NCI-H510A treated with DMSO at 0.1 percent for 48 hours (cell line): Measurements from ENCODE around the gene PIK3IP1.
"Not testable (repeated sequence)": the region's sequence is repeated elsewhere in the genome, so short reads cannot be mapped to it uniquely, and the experiment has no call there.

ENCODE experiments used
- DNase-seq: peaks from one replicate; lab custom pipeline; 2025; lab: John Stamatoyannopoulos, UW

The PIK3IP1 gene

DNA sequence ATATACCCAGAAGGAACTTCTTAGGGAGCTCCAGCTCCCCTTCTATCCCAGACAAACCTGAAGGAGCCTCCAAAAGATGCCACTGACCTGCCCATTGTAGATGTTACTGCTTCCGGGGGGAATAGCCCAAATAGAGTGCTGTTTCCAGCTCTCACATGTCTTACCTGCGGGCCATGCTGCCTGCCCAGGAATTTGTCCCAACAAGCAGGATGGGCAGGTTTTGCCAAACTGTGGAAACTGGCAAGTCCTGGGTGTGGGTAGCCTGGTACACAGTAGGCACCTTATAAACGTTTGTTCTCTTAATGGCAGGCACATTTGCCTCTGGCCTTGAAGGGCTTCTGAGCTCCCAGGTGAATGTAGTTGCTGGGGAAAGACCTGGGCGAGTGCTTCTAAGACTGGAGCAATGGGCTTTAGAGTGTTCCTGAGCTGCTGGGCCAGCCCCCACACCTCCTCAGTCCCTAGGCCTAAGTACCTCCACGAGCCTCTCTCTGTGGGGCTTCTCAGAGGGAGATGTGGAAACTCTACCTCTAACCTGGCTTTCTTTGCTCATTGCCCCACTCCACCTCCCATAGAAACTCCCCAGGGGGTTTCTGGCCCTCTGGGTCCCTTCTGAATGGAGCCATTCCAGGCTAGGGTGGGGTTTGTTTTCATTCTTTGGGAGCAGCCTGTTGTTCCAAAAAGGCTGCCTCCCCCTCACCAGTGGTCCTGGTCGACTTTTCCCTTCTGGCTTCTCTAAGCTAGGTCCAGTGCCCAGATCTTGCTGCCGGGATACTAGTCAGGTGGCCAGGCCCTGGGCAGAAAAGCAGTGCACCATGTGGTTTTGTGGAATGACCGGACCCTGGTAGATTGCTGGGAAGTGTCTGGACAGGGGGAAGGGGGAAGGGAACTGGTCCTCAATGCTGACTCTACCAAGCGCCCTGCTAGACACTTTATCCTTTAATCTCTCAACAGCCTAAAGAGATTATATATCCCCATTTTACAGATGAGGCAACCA, 43.0 kb downstream of the PIK3IP1 start:
- no peak for DNase-seq

DNA sequence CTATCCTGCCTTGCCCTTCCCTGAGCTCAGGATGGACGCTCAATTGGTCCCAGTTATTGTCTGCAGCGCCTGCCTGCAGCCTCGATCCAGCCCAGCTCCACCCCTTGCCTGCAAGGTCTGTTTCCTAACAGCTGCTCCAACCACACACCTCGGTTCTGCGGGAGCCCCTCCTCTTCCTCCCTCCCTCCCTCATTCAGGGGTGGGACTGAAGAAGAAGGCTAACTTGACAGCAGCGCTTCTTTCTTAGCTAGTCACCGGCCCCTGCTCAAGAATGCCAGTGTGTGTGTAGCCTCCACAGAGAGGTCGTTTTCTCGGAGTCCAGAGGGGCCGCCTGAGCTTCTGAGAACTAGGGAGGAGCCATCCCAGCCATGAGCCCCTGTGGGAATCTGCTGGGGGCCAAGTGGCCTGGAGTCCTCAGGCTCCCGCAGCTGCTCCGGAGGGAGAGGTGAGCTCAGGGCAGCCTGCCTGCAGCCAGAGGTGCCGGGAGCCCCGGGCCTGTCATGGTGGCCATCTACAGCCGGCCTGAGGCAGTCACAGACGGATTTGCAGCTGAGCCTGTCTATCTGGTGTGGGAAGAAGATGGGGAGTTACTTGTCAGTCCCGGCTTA, 44.0 kb downstream of the PIK3IP1 start:
- peak; percentile 2 for DNase-seq

- no peak for DNase-seq
Measured at GRCh38 chr22:31247726-31248125, 44.6 kb downstream of the PIK3IP1 start.

DNA sequence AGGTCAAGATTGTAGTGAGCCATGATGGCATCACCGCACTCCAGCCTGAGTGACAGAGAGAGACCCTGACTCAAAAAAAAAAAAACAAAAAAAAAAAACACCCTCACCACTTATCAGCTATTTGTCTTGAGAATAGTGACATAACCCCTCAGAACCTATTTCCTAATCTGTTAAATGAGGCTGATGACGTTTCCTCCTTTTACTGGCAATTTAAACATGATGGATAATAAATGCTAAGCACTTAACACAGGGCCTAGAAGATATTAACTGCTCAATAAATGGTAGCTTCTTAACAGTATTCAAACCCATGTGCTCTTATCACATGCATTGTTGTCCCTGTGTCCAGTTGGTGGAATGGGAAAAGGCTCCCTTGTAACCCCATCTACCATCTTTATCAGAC, 45.6 kb downstream of the PIK3IP1 start:
- no peak for DNase-seq

- not testable (repeated sequence) for DNase-seq
Measured at GRCh38 chr22:31245998-31246397, 46.3 kb downstream of the PIK3IP1 start.

- DNase-seq: no peak
Measured at GRCh38 chr22:31244943-31245451, 47.3 kb downstream of the PIK3IP1 start.

GRCh38 chr22:31244046-31244942, 48.0 kb downstream of the PIK3IP1 start:
- no peak for DNase-seq

- DNase-seq: no peak
Measured at GRCh38 chr22:31243339-31244045, 48.8 kb downstream of the PIK3IP1 start.

- DNase-seq: no peak
Measured at GRCh38 chr22:31241936-31242335, 50.4 kb downstream of the PIK3IP1 start.

DNA sequence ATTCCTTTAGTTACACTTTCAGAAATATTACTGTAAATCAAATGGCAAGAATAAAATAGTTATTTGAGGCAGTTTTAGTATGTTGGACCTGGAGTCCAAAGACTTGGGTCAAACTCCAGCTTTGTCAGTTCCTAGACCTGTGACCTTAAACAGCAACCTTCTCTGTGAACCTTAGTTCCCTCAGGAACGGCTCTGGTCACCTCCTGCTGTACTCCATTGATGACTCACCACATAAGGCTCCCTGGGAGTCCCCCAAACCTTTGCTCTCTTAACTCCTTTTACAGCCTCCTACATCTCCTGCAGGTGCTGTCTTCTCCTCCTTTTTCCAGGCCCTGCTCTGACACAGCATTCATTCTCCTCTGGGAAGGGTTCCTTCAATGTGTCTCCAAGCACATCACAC, 51.1 kb downstream of the PIK3IP1 start:
- no peak for DNase-seq

DNA sequence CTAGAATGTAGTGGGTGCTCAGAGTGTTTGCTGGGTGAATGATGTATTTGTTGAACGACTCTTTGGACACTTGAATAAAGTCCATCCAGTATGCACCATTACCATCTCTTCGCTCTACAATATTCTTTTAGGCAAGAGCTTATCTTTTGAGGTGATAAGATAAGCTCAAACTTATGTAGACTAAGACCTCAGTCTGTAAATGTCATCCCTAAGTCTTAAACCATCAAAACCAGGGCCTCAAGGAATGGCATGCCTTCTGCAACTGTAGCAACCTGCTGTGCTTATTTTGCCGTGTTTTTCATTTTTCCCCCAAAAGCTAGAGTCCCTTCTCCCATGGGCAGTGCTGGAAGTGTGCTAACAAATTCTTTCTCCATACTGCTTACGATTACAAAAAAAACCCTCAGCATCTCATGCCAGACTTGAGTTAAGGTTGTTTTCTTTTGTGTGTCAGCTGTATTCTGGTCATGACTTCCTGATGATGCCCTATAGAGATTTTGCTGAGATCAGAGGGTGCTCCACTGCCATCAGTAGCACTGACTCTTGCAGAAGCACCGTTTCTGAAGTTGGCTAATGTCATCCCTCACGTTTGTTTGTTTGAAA, 52.4 kb downstream of the PIK3IP1 start:
- no peak for DNase-seq

DNA sequence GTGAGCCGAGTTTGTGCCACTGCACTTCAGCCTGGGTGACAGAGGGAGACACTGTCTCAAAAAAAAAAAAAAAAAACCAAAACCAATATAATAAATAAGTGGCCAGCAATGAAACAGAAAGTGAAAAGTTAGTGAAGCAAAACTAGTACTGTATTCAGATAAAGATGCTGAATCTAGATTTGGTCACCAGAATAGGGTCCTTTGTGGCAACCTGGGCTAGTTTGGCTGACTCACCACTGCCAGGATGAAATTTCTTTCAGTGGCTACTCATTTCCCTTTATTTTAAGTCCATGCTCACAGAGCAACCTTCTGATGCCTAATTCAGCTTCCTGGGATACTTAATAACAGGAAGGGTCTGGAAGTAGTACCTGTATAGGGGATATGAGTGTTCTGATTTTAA, 54.2 kb downstream of the PIK3IP1 start:
- no peak for DNase-seq

GRCh38 chr22:31236044-31236443, 56.2 kb downstream of the PIK3IP1 start:
- not testable (repeated sequence) for DNase-seq

GRCh38 chr22:31235081-31235480, 57.2 kb downstream of the PIK3IP1 start:
- no peak for DNase-seq

- DNase-seq: no peak
Measured at GRCh38 chr22:31233001-31233400, 59.3 kb downstream of the PIK3IP1 start.
